Measurements from ENCODE around the gene CGB2.
"Not testable (repeated sequence)": the region's sequence is repeated elsewhere in the genome, so short reads cannot be mapped to it uniquely, and the experiment has no call there.

GRCh38 chr19:49056902-49057596, 25.4 kb downstream of the CGB2 start:
- not testable (repeated sequence) for TF ChIP-seq CTCF (conservative IDR thresholded peaks at IDR 0.05 in 1 of 2, IDR thresholded peaks at IDR 0.05 in 1 of 2; ENCODE audit: extremely low read depth in 1 of 2, insufficient read depth in 1 of 2, low read depth in 1 of 2, low read length in 2 of 2); EZH2 (IDR thresholded peaks at IDR 0.05; ENCODE audit: borderline replicate concordance, low read length)
